Heart left ventricle (tissue), 13 donors: Measurements from ENCODE around the gene TSACC.
"Not testable (repeated sequence)": the region's sequence is repeated elsewhere in the genome, so short reads cannot be mapped to it uniquely, and the experiment has no call there.

Experiments used
- POLR2A ChIP-seq, 2 donors: fragments of 450-650 bp; IDR thresholded peaks; one replicate each; pipeline ENCODE4 v1.6.1; 2017; ENCODE audit warnings: antibody characterized with exemption in 2 of 2, mild to moderate bottlenecking in 2 of 2, moderate library complexity in 2 of 2
- TF ChIP-seq, protein P1 (sequence below), 12 donors: fragments of 200-600 bp; sonication (generic) in 4 of 12; IDR thresholded peaks; one replicate each; pipeline versions ENCODE4 v1.5.0 to v1.8.0; 2018 to 2022; ENCODE audit warnings: antibody characterized with exemption in 12 of 12, mild to moderate bottlenecking in 5 of 12
- donor health status: ischemic (EF 13 %, LVEDD 7.1; RV severe dilation, severe dysfunction).
- donor health status: DM: no; HTN: yes; CAD: no.
- donor health status: DM: no; HTN: no; CAD: no.
- donor health status: ischemic (EF 25% LVEDD 6.9; RV normal size, moderate dysfunction).
- donor health status: ischemic (EF 25% LVEDD 5.7; RV mildly dilated, moderate dysfunction).
- donor health status: ischemic (EF 35%, LVEDD 5.7; RV mildly dilated, moderate dysfunction).
- donor health status: nonischemic (EF 11% LVEDD 7.7; RV severe dilation, severe dysfunction).
- donor health status: DM: yes; HTN: yes; CAD: no.
- donor health status: PGD.
- donor health status: ischemic (EF 29% LVEDD 5.4; RV normal size, mild dysfunction).
- donor health status: nonischemic (EF 23%, LVEDD 6.1; RV moderate dilation, normal function).

DNA sequence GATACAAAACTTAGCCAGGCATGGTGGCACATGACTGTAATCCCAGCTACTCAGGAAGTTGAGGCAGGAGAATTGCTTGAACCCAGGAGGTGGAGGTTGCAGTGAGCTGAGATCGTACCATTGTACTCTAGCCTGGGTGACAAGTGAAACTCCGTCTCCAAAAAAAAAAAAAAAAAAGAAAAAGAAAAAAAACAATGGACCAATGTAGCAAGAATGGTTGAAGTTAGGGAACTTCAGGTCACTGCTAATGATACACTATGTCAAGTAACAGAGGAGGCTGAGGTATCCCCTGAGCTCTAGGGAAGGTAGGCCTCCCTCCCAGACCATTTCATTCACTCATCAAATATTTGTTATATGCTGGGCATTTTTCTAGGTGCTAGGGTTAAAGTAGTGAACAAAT lies 7.7 kb downstream of the TSACC start:
- not testable (repeated sequence) for TF ChIP-seq POLR2A (IDR thresholded peaks at IDR 0.05)
- TF ChIP-seq, protein P1, sequence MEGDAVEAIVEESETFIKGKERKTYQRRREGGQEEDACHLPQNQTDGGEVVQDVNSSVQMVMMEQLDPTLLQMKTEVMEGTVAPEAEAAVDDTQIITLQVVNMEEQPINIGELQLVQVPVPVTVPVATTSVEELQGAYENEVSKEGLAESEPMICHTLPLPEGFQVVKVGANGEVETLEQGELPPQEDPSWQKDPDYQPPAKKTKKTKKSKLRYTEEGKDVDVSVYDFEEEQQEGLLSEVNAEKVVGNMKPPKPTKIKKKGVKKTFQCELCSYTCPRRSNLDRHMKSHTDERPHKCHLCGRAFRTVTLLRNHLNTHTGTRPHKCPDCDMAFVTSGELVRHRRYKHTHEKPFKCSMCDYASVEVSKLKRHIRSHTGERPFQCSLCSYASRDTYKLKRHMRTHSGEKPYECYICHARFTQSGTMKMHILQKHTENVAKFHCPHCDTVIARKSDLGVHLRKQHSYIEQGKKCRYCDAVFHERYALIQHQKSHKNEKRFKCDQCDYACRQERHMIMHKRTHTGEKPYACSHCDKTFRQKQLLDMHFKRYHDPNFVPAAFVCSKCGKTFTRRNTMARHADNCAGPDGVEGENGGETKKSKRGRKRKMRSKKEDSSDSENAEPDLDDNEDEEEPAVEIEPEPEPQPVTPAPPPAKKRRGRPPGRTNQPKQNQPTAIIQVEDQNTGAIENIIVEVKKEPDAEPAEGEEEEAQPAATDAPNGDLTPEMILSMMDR (IDR thresholded peaks at IDR 0.05): not testable (repeated sequence)
